OCI-LY3 (cell line): ENCODE measurements around the gene CHST12.

Experiments
- H2AFZ ChIP-seq: fragments of 200-600, 300-600 bp; shearing (Covaris generic); 2 replicates; pipeline ENCODE4 v1.6.0; 2014; ENCODE audit warnings: antibody characterized with exemption, low read depth, low read length
- H3K27ac ChIP-seq: fragments of 200-600, 300-600 bp; sonication (generic); 2 replicates; pipeline ENCODE4 v1.5.1; 2014; ENCODE audit warnings: mild to moderate bottlenecking, low read length, moderate library complexity, mixed read lengths
- H3K27me3 ChIP-seq: fragments of 200-600, 300-600 bp; sonication (generic); 2 replicates; pipeline ENCODE4 v1.6.1; 2014; ENCODE audit warnings: low read depth, low read length, mixed read lengths
- H3K36me3 ChIP-seq: fragments of 200-600, 300-600 bp; sonication (generic); replicated peaks from 2 replicates; pipeline ENCODE3; 2014; ENCODE audit warnings: low read depth, low read length, mixed read lengths
- H3K4me1 ChIP-seq: fragments of 300-600, 200-600 bp; sonication (generic); 2 replicates; pipeline ENCODE4 v1.6.1; 2014; ENCODE audit warnings: low read length, mixed read lengths
- H3K4me2 ChIP-seq: fragments of 200-600, 300-600 bp; sonication (generic); 2 replicates; pipeline ENCODE4 v1.6.1; 2014; ENCODE audit warnings: low read length, mixed read lengths
- H3K4me3 ChIP-seq: fragments of 300-600, 200-600 bp; sonication (generic); 2 replicates; pipeline ENCODE4 v1.5.1; 2014; ENCODE audit warnings: antibody characterized with exemption, mild to moderate bottlenecking, low read length, moderate library complexity
- H3K79me2 ChIP-seq: fragments of 300-600, 200-600 bp; shearing (Covaris generic); 2 replicates; pipeline ENCODE4 v1.6.1; 2014; ENCODE audit warnings: mild to moderate bottlenecking, low read length, mixed read lengths
- H3K9ac ChIP-seq: fragments of 300-600, 200-600 bp; shearing (Covaris generic); 2 replicates; pipeline ENCODE4 v1.6.0; 2014; ENCODE audit warnings: mild to moderate bottlenecking, low read length, moderate library complexity
- H3K9me3 ChIP-seq: fragments of 200-600, 300-600 bp; shearing (Covaris generic); 2 replicates; pipeline ENCODE4 v1.6.1; 2014; ENCODE audit warnings: low read length, mixed read lengths; ENCODE audit not compliant: insufficient read depth
- H4K20me1 ChIP-seq: fragments of 200-600, 300-600 bp; sonication (generic); 2 replicates; pipeline ENCODE4 v1.6.1; 2016; ENCODE audit warnings: low read length, mixed read lengths; ENCODE audit not compliant: insufficient read depth
- EZH2phosphoT487 ChIP-seq: fragments of 200-600 bp; shearing (Covaris generic); IDR thresholded peaks from 2 replicates; pipeline ENCODE4 v1.6.1; 2018; ENCODE audit warnings: antibody characterized with exemption, mixed run types, low read depth
- TF ChIP-seq, protein P1 (sequence below): fragments of 200-600, 300-600 bp; sonication (generic); IDR thresholded peaks from 2 replicates; pipeline ENCODE4 v1.5.1; 2014; ENCODE audit warnings: antibody characterized with exemption, low read length, low read depth

The CHST12 gene

DNA sequence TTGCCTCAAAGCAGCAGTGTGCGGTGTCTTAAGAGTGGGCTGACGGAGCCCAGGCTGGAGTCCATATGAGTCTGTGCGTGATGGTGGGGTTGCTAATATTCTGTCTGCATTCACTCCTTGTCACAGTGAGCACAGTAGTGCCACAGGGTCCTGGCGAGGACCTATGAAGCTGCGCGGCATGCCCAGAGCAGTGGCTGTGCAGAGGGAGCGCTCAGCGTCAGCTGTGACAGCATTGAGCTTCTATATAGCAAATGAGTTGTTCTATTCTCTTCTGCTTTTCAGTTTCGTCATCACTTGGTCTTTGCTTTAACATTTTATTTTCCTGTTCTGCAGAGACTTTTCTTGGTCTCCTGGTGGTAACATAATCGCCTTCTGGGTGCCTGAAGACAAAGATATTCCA, 34.3 kb upstream of the CHST12 start:
- Histone ChIP-seq H3K36me3 (peaks cover 55% of the 10 kb centered on the region), H3K79me2 (peaks cover 25% of the 10 kb centered on the region), H3K4me2 (no peak overlapping the region), H3K27me3 (no peaks in the 10 kb centered on the region), H2AFZ (no peak overlapping the region), H3K27ac (no peak overlapping the region), H3K4me1 (no peaks in the 10 kb centered on the region), H3K9me3 (no peaks in the 10 kb centered on the region), H3K9ac (no peak overlapping the region), H3K4me3 (no peak overlapping the region), H4K20me1 (no peaks in the 10 kb centered on the region)
- TF ChIP-seq, protein P1, sequence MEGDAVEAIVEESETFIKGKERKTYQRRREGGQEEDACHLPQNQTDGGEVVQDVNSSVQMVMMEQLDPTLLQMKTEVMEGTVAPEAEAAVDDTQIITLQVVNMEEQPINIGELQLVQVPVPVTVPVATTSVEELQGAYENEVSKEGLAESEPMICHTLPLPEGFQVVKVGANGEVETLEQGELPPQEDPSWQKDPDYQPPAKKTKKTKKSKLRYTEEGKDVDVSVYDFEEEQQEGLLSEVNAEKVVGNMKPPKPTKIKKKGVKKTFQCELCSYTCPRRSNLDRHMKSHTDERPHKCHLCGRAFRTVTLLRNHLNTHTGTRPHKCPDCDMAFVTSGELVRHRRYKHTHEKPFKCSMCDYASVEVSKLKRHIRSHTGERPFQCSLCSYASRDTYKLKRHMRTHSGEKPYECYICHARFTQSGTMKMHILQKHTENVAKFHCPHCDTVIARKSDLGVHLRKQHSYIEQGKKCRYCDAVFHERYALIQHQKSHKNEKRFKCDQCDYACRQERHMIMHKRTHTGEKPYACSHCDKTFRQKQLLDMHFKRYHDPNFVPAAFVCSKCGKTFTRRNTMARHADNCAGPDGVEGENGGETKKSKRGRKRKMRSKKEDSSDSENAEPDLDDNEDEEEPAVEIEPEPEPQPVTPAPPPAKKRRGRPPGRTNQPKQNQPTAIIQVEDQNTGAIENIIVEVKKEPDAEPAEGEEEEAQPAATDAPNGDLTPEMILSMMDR, result no peak
- no peak for TF ChIP-seq EZH2phosphoT487

DNA sequence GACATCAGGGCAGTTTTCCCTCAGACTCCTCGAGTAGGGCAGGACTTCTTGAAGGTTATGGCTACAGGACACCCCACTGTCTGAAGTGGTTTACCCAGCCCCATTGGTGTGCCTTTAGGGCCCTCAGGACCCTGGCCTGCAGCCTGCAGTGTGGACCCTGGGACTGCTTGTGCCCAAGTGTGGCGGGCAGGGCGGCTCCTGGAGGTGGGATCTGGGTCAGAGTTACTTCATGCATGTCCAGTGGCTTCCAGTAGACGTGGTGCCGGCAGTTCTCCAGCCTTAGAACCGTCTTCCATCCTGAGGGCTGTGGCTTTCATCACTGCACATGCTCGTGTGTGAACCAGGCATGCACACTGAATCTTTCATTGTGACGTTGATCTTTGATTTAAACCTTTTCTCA, 32.1 kb upstream of the CHST12 start:
- no peak overlapping the region for H3K4me2 ChIP-seq
- H3K9me3 ChIP-seq, result no peaks in the 10 kb centered on the region
- H4K20me1 ChIP-seq, result no peaks in the 10 kb centered on the region
- peaks cover 47% of the 10 kb centered on the region for H3K79me2 ChIP-seq
- H3K27me3 ChIP-seq, result no peaks in the 10 kb centered on the region
- no peak overlapping the region for H3K4me3 ChIP-seq
- H3K36me3 ChIP-seq, result peaks cover 61% of the 10 kb centered on the region
- H2AFZ ChIP-seq, result no peak overlapping the region
- H3K27ac ChIP-seq, result no peak overlapping the region
- H3K4me1 ChIP-seq, result no peaks in the 10 kb centered on the region
- no peak for TF ChIP-seq EZH2phosphoT487
- TF ChIP-seq, protein P1, result no peak
- no peak overlapping the region for H3K9ac ChIP-seq

DNA sequence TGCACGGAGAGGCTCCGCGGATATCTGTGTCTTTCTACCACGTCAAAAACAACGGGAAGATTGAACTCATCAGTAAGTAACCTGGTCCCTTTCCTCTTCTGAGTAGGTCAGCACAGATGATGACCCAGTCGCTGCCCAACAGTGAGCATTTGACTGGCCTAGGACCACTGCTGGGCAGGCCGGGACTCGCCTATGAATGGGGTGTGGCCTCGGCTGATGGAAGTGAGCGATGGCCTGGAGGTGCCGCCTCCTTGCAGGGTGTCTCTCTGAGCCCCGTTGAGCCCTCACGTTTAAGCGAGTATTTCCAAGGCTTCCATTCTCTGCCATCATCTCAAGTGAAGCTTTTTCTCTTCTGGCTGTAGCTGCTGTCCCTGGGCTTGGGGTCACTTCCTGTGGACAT, 30.7 kb upstream of the CHST12 start:
- H3K4me3 ChIP-seq, result no peak overlapping the region
- H3K36me3 ChIP-seq, result peaks cover 63% of the 10 kb centered on the region

DNA sequence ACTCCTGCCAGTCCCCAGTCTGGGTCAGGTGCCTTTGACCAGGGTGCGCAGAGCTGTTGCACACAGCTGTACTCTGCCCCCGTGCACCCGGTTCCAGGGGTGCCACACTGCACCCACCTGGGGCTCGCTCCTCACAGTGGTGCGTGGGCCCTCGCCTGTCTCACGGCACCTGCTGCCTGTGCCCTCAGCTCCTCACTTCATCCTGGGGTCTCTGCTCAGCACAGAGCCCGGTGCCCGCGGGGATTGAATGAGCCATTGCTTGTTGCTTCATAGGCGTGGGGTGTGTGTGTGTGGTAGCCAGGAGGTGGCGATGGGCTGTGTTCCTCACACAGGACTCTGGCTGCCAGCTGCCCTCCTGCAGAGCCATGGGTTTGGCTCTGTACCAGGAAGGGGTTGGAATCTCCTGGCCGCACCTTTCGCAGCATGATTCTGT, 30.3 kb upstream of the CHST12 start:
- Histone ChIP-seq H3K4me1 (no peaks in the 10 kb centered on the region), H3K36me3 (peaks cover 63% of the 10 kb centered on the region), H3K4me3 (no peak overlapping the region), H3K9ac (no peak overlapping the region), H3K27ac (no peak overlapping the region), H3K4me2 (no peak overlapping the region), H2AFZ (no peak overlapping the region), H3K27me3 (no peaks in the 10 kb centered on the region), H3K79me2 (peaks cover 59% of the 10 kb centered on the region), H4K20me1 (0 out of 2 replicates have a peak, but pooled peaks cover 5% of the 10 kb centered on the region), H3K9me3 (no peaks in the 10 kb centered on the region)
- TF ChIP-seq, protein P1, result no peak
- no peak for TF ChIP-seq EZH2phosphoT487

More for the DNA sequence above, 30.7 kb upstream of the CHST12 start:
- H3K27me3 ChIP-seq, result no peaks in the 10 kb centered on the region
- H3K4me2 ChIP-seq, result no peak overlapping the region
- H3K9ac ChIP-seq, result no peak overlapping the region
- no peaks in the 10 kb centered on the region for H3K4me1 ChIP-seq
- no peak overlapping the region for H2AFZ ChIP-seq
- 0 out of 2 replicates have a peak, but pooled peaks cover 5% of the 10 kb centered on the region for H4K20me1 ChIP-seq
- peaks cover 58% of the 10 kb centered on the region for H3K79me2 ChIP-seq
- H3K9me3 ChIP-seq, result no peaks in the 10 kb centered on the region
- no peak for TF ChIP-seq EZH2phosphoT487
- TF ChIP-seq, protein P1, result no peak
- no peak overlapping the region for H3K27ac ChIP-seq
